GM12865 (cell line): ENCODE data around the gene HLA-DQB1.
"Not testable (repeated sequence)": the region's sequence is repeated elsewhere in the genome, so short reads cannot be mapped to it uniquely, and the experiment has no call there.

Source experiments
- DNase-seq: peaks from one replicate; pipeline ENCODE4 v3.0.0; 2010; ENCODE audit warnings: low read depth
- H3K4me3 ChIP-seq: 2 replicates; pipeline ENCODE4 v1.5.1; 2011; ENCODE audit warnings: mild to moderate bottlenecking, low read depth, low read length, control low read depth
- CTCF ChIP-seq: IDR thresholded peaks from 2 replicates; pipeline ENCODE4 v1.5.1; 2011; ENCODE audit warnings: low read length, control low read depth, low read depth, inconsistent platforms; ENCODE audit not compliant: insufficient read depth; ENCODE audit errors: missing control alignments

HLA-DQB1 gene

GRCh38 chr6:32637883-32638282, 28.6 kb downstream of the HLA-DQB1 start:
- H3K4me3 ChIP-seq = peak overlapping the region; percentile 83
- TF ChIP-seq CTCF = no peak
- no peak for DNase-seq

DNA sequence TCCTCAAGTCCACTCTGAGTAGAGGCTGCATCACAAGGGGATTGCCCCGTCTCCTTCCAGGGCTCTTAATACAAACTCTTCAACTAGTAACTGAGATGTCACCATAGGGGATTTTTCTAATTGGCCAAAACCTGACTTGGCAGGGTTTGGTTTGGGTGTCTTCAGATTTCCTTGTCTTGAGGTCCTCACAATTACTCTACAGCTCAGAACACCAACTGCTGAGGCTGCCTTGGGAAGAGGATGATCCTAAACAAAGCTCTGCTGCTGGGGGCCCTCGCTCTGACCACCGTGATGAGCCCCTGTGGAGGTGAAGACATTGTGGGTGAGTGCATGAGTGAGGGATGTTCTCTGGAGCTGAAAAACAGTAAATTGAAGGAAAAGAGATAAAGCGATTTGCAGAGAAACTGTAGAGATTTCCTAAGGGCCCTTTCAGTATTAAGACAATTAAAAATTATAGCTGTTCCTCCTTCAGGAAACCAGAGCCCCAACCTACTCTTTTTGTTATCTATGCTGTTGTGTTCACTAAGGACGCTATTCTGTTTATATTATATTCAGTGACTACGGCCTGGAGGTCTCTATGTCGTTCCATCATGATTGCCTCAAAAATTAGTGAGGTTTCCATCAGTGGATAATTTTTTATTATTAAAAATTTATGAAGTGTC, 29.1 kb downstream of the HLA-DQB1 start, which contains the start of gene HLA-DQA1:
Gene HLA-DQA1, plus strand, starts transcription at position 188 of the 662 bp plus-strand sequence. Its CDS starts 53 bp downstream, at position 241.
- peak within 1 kb of the TSS; percentile 83 for H3K4me3 ChIP-seq
- DNase-seq = peak; percentile 95
- no peak for TF ChIP-seq CTCF

GRCh38 chr6:32635526-32636123, 30.8 kb downstream of the HLA-DQB1 start:
- TF ChIP-seq CTCF = no peak
- no peak for DNase-seq

GRCh38 chr6:32629793-32630192, 36.7 kb downstream of the HLA-DQB1 start:
- H3K4me3 ChIP-seq, DNase-seq: not testable (repeated sequence)

More at GRCh38 chr6:32635526-32636123, 30.8 kb downstream of the HLA-DQB1 start:
- H3K4me3 ChIP-seq = peak overlapping the region; percentile 83; the same call in 1 of the 2 replicates

GRCh38 chr6:32627831-32628230, 38.6 kb downstream of the HLA-DQB1 start:
- peak overlapping the region; percentile 55 for H3K4me3 ChIP-seq
- DNase-seq = peak; percentile 91
- TF ChIP-seq CTCF = no peak

DNA sequence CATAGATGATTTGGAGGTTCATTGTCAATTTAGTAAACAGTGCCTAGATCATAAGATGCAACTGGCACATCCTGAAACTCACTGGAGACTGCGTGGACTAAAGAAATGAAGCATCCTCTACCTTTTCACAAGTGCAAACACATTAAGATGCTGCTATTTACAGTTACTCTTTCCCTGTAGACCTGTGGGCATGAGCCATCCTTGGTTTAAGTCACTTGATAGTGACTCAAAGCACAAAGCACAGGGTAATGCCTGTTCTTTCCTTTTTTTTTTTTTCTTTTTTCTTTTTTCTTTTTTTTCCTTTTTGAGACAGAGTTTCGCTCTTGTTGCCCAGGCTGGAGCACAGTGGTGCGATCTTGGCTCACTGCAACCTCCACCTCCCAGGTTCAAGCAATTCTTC, 39.2 kb downstream of the HLA-DQB1 start:
- TF ChIP-seq CTCF = no peak
- no peak for DNase-seq
- peak overlapping the region; percentile 27 for H3K4me3 ChIP-seq

GRCh38 chr6:32625137-32625536, 41.3 kb downstream of the HLA-DQB1 start:
- DNase-seq = no peak
- no peak overlapping the region for H3K4me3 ChIP-seq
- TF ChIP-seq CTCF = no peak
